SH-SY5Y (cell line): Measurements from ENCODE around the gene ISM2.

Experiments used
- GATA2 ChIP-seq: IDR thresholded peaks from 2 replicates; pipeline ENCODE4 v1.6.1; 2011; ENCODE audit warnings: mild to moderate bottlenecking, low read depth, low read length
- GATA3 ChIP-seq: IDR thresholded peaks from 2 replicates; pipeline ENCODE4 v1.6.1; 2011; ENCODE audit warnings: low read depth, mild to moderate bottlenecking, low read length, moderate library complexity

DNA sequence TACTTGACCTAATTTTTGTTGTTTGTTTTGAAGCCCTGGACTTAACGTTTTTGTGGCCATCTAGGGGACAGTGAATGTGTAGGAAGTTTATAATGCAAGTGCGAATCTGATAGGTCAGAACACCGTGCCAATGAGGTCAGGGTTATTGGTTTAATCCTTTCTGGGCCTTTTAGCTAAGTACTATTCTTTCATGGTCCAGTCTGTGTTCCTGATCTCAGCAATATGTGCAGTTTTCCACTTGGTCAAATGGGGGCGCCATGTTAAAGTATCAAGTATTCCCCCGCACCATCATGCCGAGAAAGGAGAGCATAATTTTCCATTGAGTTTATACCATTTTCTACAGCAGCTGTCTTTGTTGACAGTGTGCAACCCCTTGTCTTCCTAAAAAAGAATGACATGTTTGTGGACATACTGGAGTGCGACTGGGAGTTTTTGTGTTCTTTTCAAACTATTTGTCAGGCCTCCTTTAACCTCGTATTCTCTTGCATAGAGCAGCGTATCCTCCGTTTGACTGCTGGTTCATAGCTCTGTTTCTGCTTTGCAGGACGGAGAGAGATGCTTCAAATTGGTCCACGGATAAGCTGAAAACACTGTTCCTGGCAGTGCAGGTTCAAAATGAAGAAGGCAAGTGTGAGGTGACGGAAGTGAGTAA, 39.4 kb downstream of the ISM2 start:
- TF ChIP-seq GATA3 = no peak
- TF ChIP-seq GATA2 = no peak
